HCT116 (cell line): ENCODE results near the gene PDE6B. TPM values are rescaled to one million over a fixed set of nuclear protein-coding genes. Genes with fewer than 3 reads are reported as not detected.

Experiments
- ATAC-seq: fragments of 200-7000 bp; cut with Tn5 transposase; 2 replicates; pipeline ENCODE4 v1.9.1; 2020; ENCODE audit warnings: mild to moderate bottlenecking, moderate library complexity
- BruUV-seq: library from RNA; stranded (reverse); fragments of 400-500 nt; replicated peaks from 2 replicates; lab custom pipeline; 2021; lab: Mats Ljungman, UMichigan
- CTCF ChIA-PET: fragments of 300-600 bp; sonication (Branson Sonifier 250); formaldehyde crosslinking; loops from one replicate; lab custom pipeline; 2021; ENCODE audit warnings: antibody characterized with exemption; lab: Charles Lee
- POLR2A ChIA-PET: fragments of 300-600, 350-600 bp; sonication (Branson Sonifier 250); formaldehyde crosslinking; loops from one replicate; lab custom pipeline; 2021; ENCODE audit warnings: antibody characterized with exemption; lab: Charles Lee
- RAD21 ChIA-PET, 2 experiments: fragments of 300-600 bp; sonication (Branson Sonifier 250); formaldehyde crosslinking; loops; one replicate each; lab custom pipeline; 2023; ENCODE audit warnings: low total read pairs in 2 of 2; ENCODE audit not compliant: uncharacterized antibody in 2 of 2, unreplicated experiment in 2 of 2, low non-redundant PET in 1 of 2; lab: Charles Lee
- DNase-seq: peaks from one replicate; pipeline ENCODE4 v3.0.0-alpha.2; 2010; ENCODE audit warnings: low read depth, low spot score
- H2AFZ ChIP-seq: fragments of 200-600 bp; shearing (Covaris generic), sonication (generic); 2 replicates; pipeline ENCODE4 v1.6.1; 2017; ENCODE audit warnings: low read depth, mixed run types, mixed read lengths, antibody characterized with exemption, low read length; ENCODE audit not compliant: poor library complexity, severe bottlenecking
- H3K27ac ChIP-seq: 2 replicates; pipeline ENCODE4 v1.5.1; 2012; ENCODE audit warnings: low read depth, low read length
- H3K27me3 ChIP-seq: fragments of 200-600 bp; sonication (generic); 2 replicates; pipeline ENCODE4 v1.6.1; 2016; ENCODE audit warnings: mixed run types, low read length, mixed read lengths; ENCODE audit not compliant: insufficient read depth
- H3K36me3 ChIP-seq, 2 experiments: fragments of 200-500 bp in 1 of 2; fragments of 200-600 bp in 1 of 2; sonication (Bioruptor generic) in 1 of 2; sonication (generic) in 1 of 2; 2 replicates each; pipeline versions ENCODE4 v1.5.1 to v1.6.1; 2014 to 2016; ENCODE audit warnings: low read length in 2 of 2, inconsistent platforms in 1 of 2, mixed read lengths in 1 of 2, mixed run types in 1 of 2; ENCODE audit not compliant: insufficient read depth in 2 of 2, control insufficient read depth in 1 of 2
- H3K4me1 ChIP-seq, 2 experiments: fragments of 200-600 bp in 1 of 2; sonication (generic) in 1 of 2; 2 replicates each; pipeline versions ENCODE4 v1.5.1 to v1.6.1; 2012 to 2017; ENCODE audit warnings: low read length in 2 of 2, inconsistent platforms in 1 of 2, mild to moderate bottlenecking in 1 of 2, mixed read lengths in 1 of 2, mixed run types in 1 of 2, moderate library complexity in 1 of 2; ENCODE audit not compliant: insufficient read depth in 2 of 2, control insufficient read depth in 1 of 2
- H3K4me2 ChIP-seq: fragments of 200-600 bp; sonication (generic); 2 replicates; pipeline ENCODE4 v1.6.1; 2017; ENCODE audit warnings: mixed run types, low read length, mixed read lengths
- H3K4me3 ChIP-seq, 2 experiments: fragments of 200-600 bp in 1 of 2; sonication (generic) in 1 of 2; replicated peaks in 1 of 2; 2 replicates each; pipeline ENCODE4 v1.5.1; 2011 to 2016; ENCODE audit warnings: low read length in 2 of 2, control low read depth in 1 of 2, low read depth in 1 of 2, mild to moderate bottlenecking in 1 of 2, mixed read lengths in 1 of 2, mixed run types in 1 of 2
- H3K79me2 ChIP-seq: fragments of 200-600 bp; sonication (generic); 2 replicates; pipeline ENCODE4 v1.6.1; 2017; ENCODE audit warnings: mild to moderate bottlenecking, mixed run types, low read length, moderate library complexity, mixed read lengths; ENCODE audit not compliant: insufficient read depth
- H3K9ac ChIP-seq: fragments of 200-600 bp; sonication (generic); 2 replicates; pipeline ENCODE4 v1.6.1; 2016; ENCODE audit warnings: low read length, mixed read lengths
- H3K9me2 ChIP-seq: fragments of 200-600 bp; sonication (generic), shearing (Covaris generic); 2 replicates; pipeline ENCODE4 v1.6.1; 2017; ENCODE audit warnings: mixed run types, mild to moderate bottlenecking, moderate library complexity; ENCODE audit not compliant: insufficient read depth
- H3K9me3 ChIP-seq, 2 experiments: fragments of 200-500 bp in 1 of 2; fragments of 200-600 bp in 1 of 2; sonication (Bioruptor generic) in 1 of 2; sonication (generic) in 1 of 2; 2 replicates each; pipeline ENCODE4 v1.6.1; 2014 to 2017; ENCODE audit warnings: low read length in 2 of 2, mixed read lengths in 2 of 2, inconsistent platforms in 1 of 2, low read depth in 1 of 2, mild to moderate bottlenecking in 1 of 2, mixed run types in 1 of 2, moderate library complexity in 1 of 2; ENCODE audit not compliant: control insufficient read depth in 1 of 2, insufficient read depth in 1 of 2
- H4K20me1 ChIP-seq: fragments of 200-600 bp; sonication (generic), shearing (Covaris generic); 2 replicates; pipeline ENCODE4 v1.6.1; 2017; ENCODE audit warnings: mixed run types, mild to moderate bottlenecking, moderate library complexity; ENCODE audit not compliant: insufficient read depth
- CTCF ChIP-seq, 3 experiments: fragments of 200-600 bp in 1 of 3; sonication (generic) in 1 of 3; IDR thresholded peaks in 2 of 3; conservative IDR thresholded peaks in 1 of 3; 2 replicates each; pipeline ENCODE4 v1.5.1; 2012 to 2017; ENCODE audit warnings: low read depth in 2 of 3, low read length in 2 of 3, antibody characterized with exemption in 1 of 3, borderline replicate concordance in 1 of 3, control low read depth in 1 of 3, mild to moderate bottlenecking in 1 of 3, mixed read lengths in 1 of 3, mixed run types in 1 of 3, moderate library complexity in 1 of 3; ENCODE audit not compliant: insufficient read depth in 1 of 3
- ELF1 ChIP-seq: IDR thresholded peaks from 2 replicates; pipeline ENCODE4 v1.6.1; 2012; ENCODE audit warnings: low read depth, borderline replicate concordance
- EZH2 ChIP-seq: fragments of 200-600 bp; sonication (generic); IDR thresholded peaks from 2 replicates; pipeline ENCODE4 v1.6.1; 2017; ENCODE audit warnings: antibody characterized with exemption, mixed run types
- JUND ChIP-seq: IDR thresholded peaks from 2 replicates; pipeline ENCODE4 v1.6.1; 2012
- POLR2A ChIP-seq: IDR thresholded peaks from 2 replicates; pipeline ENCODE4 v1.7.0; 2011; ENCODE audit warnings: borderline replicate concordance; ENCODE audit not compliant: insufficient read depth, insufficient read length; ENCODE audit errors: extremely low read depth
- POLR2AphosphoS5 ChIP-seq: IDR thresholded peaks from 2 replicates; pipeline ENCODE4 v1.6.1; 2011; ENCODE audit warnings: mild to moderate bottlenecking, low read depth, low read length, moderate library complexity
- ZBTB33 ChIP-seq: IDR thresholded peaks from 2 replicates; pipeline ENCODE4 v1.6.1; 2011; ENCODE audit warnings: mild to moderate bottlenecking, low read length, moderate library complexity; ENCODE audit not compliant: insufficient replicate concordance; ENCODE audit errors: extremely low read depth
- ZFX ChIP-seq: fragments of 450-650 bp; IDR thresholded peaks from 2 replicates; pipeline ENCODE4 v1.6.1; 2017
- intact Hi-C: fragments of 100-400 bp; cut with micrococcal nuclease; formaldehyde crosslinking; loops from 2 replicates; pipeline ENCODE4 v1.10.0; 2022
- total RNA-seq: library from RNA; stranded (reverse); gene quantifications from one replicate; pipeline ENCODE4 v1.2.1, GENCODE V29; 2021; ENCODE audit not compliant: unreplicated experiment

The PDE6B gene
- total RNA-seq, 1 experiment from 2014 or later, result not detected

- H3K27me3 ChIP-seq, result no peaks in the 10 kb centered on the region
- ATAC-seq (no peak), DNase-seq (no peak)
- H3K79me2 ChIP-seq, result no peaks in the 10 kb centered on the region
- no peaks in the 10 kb centered on the region for H3K9me3 ChIP-seq
- H3K9ac ChIP-seq, result no peak overlapping the region
- H3K27ac ChIP-seq, result no peak overlapping the region
- RAD21 ChIA-PET, result no interaction called here
- H3K9me2 ChIP-seq, result no peaks in the 10 kb centered on the region
- BruUV-seq, result no TSS peak
- no peaks in the 10 kb centered on the region for H3K4me1 ChIP-seq
- H3K36me3 ChIP-seq, result no peaks in the 10 kb centered on the region
- H3K4me2 ChIP-seq, result no peak overlapping the region
- no peak overlapping the region for H3K4me3 ChIP-seq
- CTCF ChIA-PET, result no interaction called here
- H2AFZ ChIP-seq, result no peak overlapping the region
- intact Hi-C loops, result no loop called here
- no peak for TF ChIP-seq ELF1
- no peak for TF ChIP-seq ZFX
- no peak for TF ChIP-seq ZBTB33
- no peak for TF ChIP-seq POLR2A
- no peak for TF ChIP-seq JUND
- no peak for TF ChIP-seq EZH2
- no peak for TF ChIP-seq CTCF (IDR thresholded peaks at IDR 0.05 in 2 of 3, conservative IDR thresholded peaks at IDR 0.05 in 1 of 3; ENCODE audit: borderline replicate concordance in 1 of 3, insufficient read depth in 1 of 3, low read depth in 2 of 3, low read length in 2 of 3)
- TF ChIP-seq POLR2AphosphoS5, result no peak
- H4K20me1 ChIP-seq, result no peaks in the 10 kb centered on the region
- POLR2A ChIA-PET, result no interaction called here
These were observed 33.6 kb downstream of the PDE6B start for GRCh38 chr4:658681-659667.
